Right kidney (tissue), 1 donor: Measurements from ENCODE around the gene TMEM132D.

Experiments used
- DNase-seq: peaks from one replicate; pipeline ENCODE4 v3.0.0-alpha.2; 2016

TMEM132D gene

GRCh38 chr12:129089576-129089975 is 814.2 kb downstream of the TMEM132D start:
- DNase-seq: no peak

- DNase-seq: no peak
Measured at GRCh38 chr12:129084875-129085826, 818.7 kb downstream of the TMEM132D start.

GRCh38 chr12:129083121-129083840 is 820.5 kb downstream of the TMEM132D start:
- no peak for DNase-seq

GRCh38 chr12:129082441-129082840 is 821.4 kb downstream of the TMEM132D start:
- no peak for DNase-seq

- no peak for DNase-seq
Measured at GRCh38 chr12:129081755-129082250, 822.0 kb downstream of the TMEM132D start.

- DNase-seq: no peak
Measured at GRCh38 chr12:129080821-129081220, 823.0 kb downstream of the TMEM132D start.

GRCh38 chr12:129080391-129080790 is 823.4 kb downstream of the TMEM132D start:
- DNase-seq: no peak

GRCh38 chr12:129079719-129080118 is 824.1 kb downstream of the TMEM132D start:
- DNase-seq: no peak

- DNase-seq: no peak
Measured at GRCh38 chr12:129076441-129077320, 827.1 kb downstream of the TMEM132D start.

- DNase-seq: no peak
Measured at GRCh38 chr12:129075460-129076208, 828.2 kb downstream of the TMEM132D start.

- no peak for DNase-seq
Measured at GRCh38 chr12:129074379-129074778, 829.4 kb downstream of the TMEM132D start.

GRCh38 chr12:129073157-129073915 is 830.5 kb downstream of the TMEM132D start:
- DNase-seq: no peak

GRCh38 chr12:129071362-129071761 is 832.5 kb downstream of the TMEM132D start:
- DNase-seq: no peak

GRCh38 chr12:129069886-129070285 is 833.9 kb downstream of the TMEM132D start:
- no peak for DNase-seq

GRCh38 chr12:129068684-129069083 is 835.1 kb downstream of the TMEM132D start:
- no peak for DNase-seq

GRCh38 chr12:129067491-129067890 is 836.3 kb downstream of the TMEM132D start:
- no peak for DNase-seq

- DNase-seq: no peak
Measured at GRCh38 chr12:129064209-129064855, 839.5 kb downstream of the TMEM132D start.

GRCh38 chr12:129063600-129063999 is 840.2 kb downstream of the TMEM132D start:
- no peak for DNase-seq

GRCh38 chr12:129053232-129053631 is 850.6 kb downstream of the TMEM132D start:
- no peak for DNase-seq

- DNase-seq: no peak
Measured at GRCh38 chr12:129052373-129052772, 851.5 kb downstream of the TMEM132D start.
